SKM-1 (cell line): ENCODE results near the gene PRSS27.
"Not testable (repeated sequence)": the region's sequence is repeated elsewhere in the genome, so short reads cannot be mapped to it uniquely, and the experiment has no call there.

Experiments used
- DNase-seq: peaks from one replicate; lab custom pipeline; 2025; ENCODE audit not compliant: unreplicated experiment; lab: John Stamatoyannopoulos, UW

The PRSS27 gene

GRCh38 chr16:2728034-2728433 is 8.0 kb upstream of the PRSS27 start:
- DNase-seq: no peak

GRCh38 chr16:2726923-2727322 is 6.9 kb upstream of the PRSS27 start:
- no peak for DNase-seq

GRCh38 chr16:2724816-2725348 is 4.9 kb upstream of the PRSS27 start:
- DNase-seq: no peak

- DNase-seq: no peak
These were observed 4.2 kb upstream of the PRSS27 start for GRCh38 chr16:2724088-2724676.

- not testable (repeated sequence) for DNase-seq
These were observed 1.7 kb upstream of the PRSS27 start for GRCh38 chr16:2721634-2722173.

- peak; percentile 56 for DNase-seq
These were observed 952 bp upstream of the PRSS27 start for GRCh38 chr16:2720719-2721633.

- DNase-seq: no peak
These were observed 528 bp downstream of the PRSS27 start for GRCh38 chr16:2719328-2720063.

GRCh38 chr16:2717383-2718263 is 2.4 kb downstream of the PRSS27 start:
- no peak for DNase-seq

GRCh38 chr16:2716948-2717347 is 3.1 kb downstream of the PRSS27 start:
- no peak for DNase-seq

- DNase-seq: no peak
These were observed 3.8 kb downstream of the PRSS27 start for GRCh38 chr16:2715966-2716885.

GRCh38 chr16:2715519-2715918 is 4.5 kb downstream of the PRSS27 start:
- no peak for DNase-seq

GRCh38 chr16:2715064-2715463 is 5.0 kb downstream of the PRSS27 start:
- no peak for DNase-seq

GRCh38 chr16:2713985-2714774 is 5.8 kb downstream of the PRSS27 start:
- no peak for DNase-seq

- DNase-seq: no peak
These were observed 6.5 kb downstream of the PRSS27 start for GRCh38 chr16:2713523-2713922.

GRCh38 chr16:2712546-2712945 is 7.5 kb downstream of the PRSS27 start:
- DNase-seq: no peak

GRCh38 chr16:2712063-2712441 is 8.0 kb downstream of the PRSS27 start:
- DNase-seq: no peak

- no peak for DNase-seq
These were observed 8.5 kb downstream of the PRSS27 start for GRCh38 chr16:2711370-2712062.

- DNase-seq: no peak
These were observed 9.3 kb downstream of the PRSS27 start for GRCh38 chr16:2710711-2711231.
